Neuronal stem cell (in vitro differentiated cells): ENCODE measurements around the gene TAS2R41.

Experiments
- DNase-seq: peaks from one replicate; pipeline ENCODE4 v3.0.0-alpha.2; 2013; ENCODE audit warnings: low spot score
- H2AFZ ChIP-seq: one replicate; pipeline ENCODE4 v1.6.1; 2013; ENCODE audit warnings: mild to moderate bottlenecking, low read length, inconsistent platforms
- H2AK5ac ChIP-seq: 2 replicates; pipeline ENCODE4 v1.6.1; 2013; ENCODE audit warnings: low read depth, mild to moderate bottlenecking, inconsistent platforms, low read length, moderate library complexity, mixed read lengths
- H2BK120ac ChIP-seq: 2 replicates; pipeline ENCODE4 v1.6.1; 2013; ENCODE audit warnings: low read depth, mild to moderate bottlenecking, inconsistent platforms, low read length, moderate library complexity, mixed read lengths
- H2BK12ac ChIP-seq: one replicate; pipeline ENCODE4 v1.6.1; 2013; ENCODE audit warnings: low read length, inconsistent platforms
- H2BK15ac ChIP-seq: 2 replicates; pipeline ENCODE4 v1.6.1; 2013; ENCODE audit warnings: mild to moderate bottlenecking, low read length, inconsistent platforms, mixed read lengths
- H2BK5ac ChIP-seq: one replicate; pipeline ENCODE4 v1.6.1; 2013; ENCODE audit warnings: inconsistent platforms, mild to moderate bottlenecking, low read length, moderate library complexity
- H3K14ac ChIP-seq: one replicate; pipeline ENCODE4 v1.6.1; 2013; ENCODE audit warnings: low read length, inconsistent platforms
- H3K18ac ChIP-seq: 2 replicates; pipeline ENCODE4 v1.6.1; 2013; ENCODE audit warnings: low read length, inconsistent platforms
- H3K23ac ChIP-seq: 2 replicates; pipeline ENCODE4 v1.6.1; 2013; ENCODE audit warnings: low read depth, mild to moderate bottlenecking, mixed read lengths, low read length, inconsistent platforms; ENCODE audit not compliant: poor library complexity
- H3K27ac ChIP-seq: replicated peaks from 3 replicates; pipeline ENCODE4 v1.5.1; 2013; ENCODE audit warnings: low read length, inconsistent platforms
- H3K27me3 ChIP-seq, 3 experiments: 2 replicates each; pipeline ENCODE4 v1.6.1; 2013; ENCODE audit warnings: low read length in 3 of 3, mild to moderate bottlenecking in 2 of 3, inconsistent platforms in 1 of 3, low read depth in 1 of 3, mixed read lengths in 1 of 3, moderate library complexity in 1 of 3; ENCODE audit not compliant: control insufficient read depth in 3 of 3, insufficient read depth in 3 of 3
- H3K36me3 ChIP-seq, 2 donors: replicated peaks in 1 of 2; 2 replicates each; pipeline ENCODE4 v1.6.1; 2013; ENCODE audit warnings: low read length in 2 of 2; ENCODE audit not compliant: control insufficient read depth in 2 of 2, insufficient read depth in 2 of 2
- H3K4ac ChIP-seq: 2 replicates; pipeline ENCODE4 v1.6.1; 2013; ENCODE audit warnings: inconsistent platforms, mild to moderate bottlenecking, low read length, moderate library complexity
- H3K4me1 ChIP-seq, 2 donors: 1 replicate in 1 of 2; 2 replicates in 1 of 2; pipeline ENCODE4 v1.6.1; 2013; ENCODE audit warnings: low read length in 2 of 2, low read depth in 1 of 2; ENCODE audit not compliant: control insufficient read depth in 2 of 2, insufficient read depth in 1 of 2
- H3K4me2 ChIP-seq: one replicate; pipeline ENCODE4 v1.6.1; 2013; ENCODE audit warnings: mild to moderate bottlenecking, low read length, inconsistent platforms; ENCODE audit not compliant: insufficient read depth, poor library complexity, severe bottlenecking
- H3K4me3 ChIP-seq, 2 donors: 2 replicates each; pipeline ENCODE4 v1.5.1; 2013; ENCODE audit warnings: low read length in 2 of 2, mild to moderate bottlenecking in 2 of 2, inconsistent platforms in 1 of 2, moderate library complexity in 1 of 2
- H3K79me1 ChIP-seq: one replicate; pipeline ENCODE4 v1.6.1; 2013; ENCODE audit warnings: low read depth, mild to moderate bottlenecking, inconsistent platforms, low read length, moderate library complexity
- H3K9ac ChIP-seq: one replicate; pipeline ENCODE4 v1.6.1; 2013; ENCODE audit warnings: mild to moderate bottlenecking, low read depth, low read length, inconsistent platforms; ENCODE audit not compliant: poor library complexity
- H3K9me3 ChIP-seq, 2 donors: replicated peaks in 1 of 2; 2 replicates each; pipeline versions ENCODE3 to v1.6.1; 2013; ENCODE audit warnings: low read length in 2 of 2, mild to moderate bottlenecking in 2 of 2, inconsistent platforms in 1 of 2, low read depth in 1 of 2, mixed read lengths in 1 of 2, moderate library complexity in 1 of 2; ENCODE audit not compliant: control insufficient read depth in 2 of 2, insufficient read depth in 1 of 2
- H4K8ac ChIP-seq: one replicate; pipeline ENCODE4 v1.6.1; 2013; ENCODE audit warnings: low read depth, mild to moderate bottlenecking, inconsistent platforms, low read length, moderate library complexity
- H4K91ac ChIP-seq: one replicate; pipeline ENCODE4 v1.6.1; 2013; ENCODE audit warnings: low read length, low read depth, mild to moderate bottlenecking, inconsistent platforms; ENCODE audit not compliant: poor library complexity
- whole genome bisulfite sequencing, 2 donors: extraction: QIAGEN DNeasy Blood & Tissue Kit; methylation state at CpG; one replicate each; pipeline ENCODE4 v1.1.7; 2013; ENCODE audit warnings: missing lambda C conversion rate in 2 of 2, mixed read lengths in 1 of 2; ENCODE audit not compliant: insufficient read length in 2 of 2, insufficient replicate concordance in 1 of 2; ENCODE audit errors: extremely low coverage in 2 of 2; 5-methylcytosine and 5-hydroxymethylcytosine counted together

The TAS2R41 gene

GRCh38 chr7:143459359-143459758 lies 18.3 kb upstream of the TAS2R41 start:
- DNase-seq, result no peak
- Histone ChIP-seq H2BK12ac (no peak overlapping the region), H2BK120ac (no peak overlapping the region), H3K4me2 (no peak overlapping the region), H3K18ac (no peak overlapping the region), H4K8ac (no peak overlapping the region), H3K9me3 (peaks cover 0 to 1% of the 10 kb centered on the region in 2 donors), H3K27me3 (no peaks in the 10 kb centered on the region), H3K4me1 (no peaks in the 10 kb centered on the region), H3K4me3 (no peak overlapping the region), H2AFZ (no peak overlapping the region), H3K36me3 (no peaks in the 10 kb centered on the region), H3K27ac (no peak overlapping the region), H3K23ac (no peak overlapping the region), H3K79me1 (no peaks in the 10 kb centered on the region), H2AK5ac (no peak overlapping the region), H3K9ac (no peak overlapping the region), H3K4ac (no peak overlapping the region), H2BK15ac (no peak overlapping the region), H4K91ac (no peak overlapping the region), H3K14ac (no peak overlapping the region), H2BK5ac (no peak overlapping the region)
- no CpG with 5 or more reads among the region's 1 CpG for WGBS, 2 donors

- WGBS, 2 donors, result no CpG with 5 or more reads among the region's 4 CpGs
- Histone ChIP-seq H3K36me3 (no peaks in the 10 kb centered on the region), H3K4me1 (no peaks in the 10 kb centered on the region)
These were observed 17.2 kb upstream of the TAS2R41 start for GRCh38 chr7:143460271-143460979.

GRCh38 chr7:143462045-143462444 lies 15.6 kb upstream of the TAS2R41 start:
- no peak overlapping the region for H2BK5ac ChIP-seq
- H3K4me2 ChIP-seq, result no peak overlapping the region
- H2BK12ac ChIP-seq, result no peak overlapping the region
- no peak overlapping the region for H4K8ac ChIP-seq
- WGBS, 2 donors, result no CpG with 5 or more reads among the region's 3 CpGs
- no peaks in the 10 kb centered on the region for H3K36me3 ChIP-seq
- no peak overlapping the region for H3K4ac ChIP-seq
- H3K14ac ChIP-seq, result no peak overlapping the region
- H3K79me1 ChIP-seq, result no peaks in the 10 kb centered on the region
- no peak overlapping the region for H3K27ac ChIP-seq
- H2AK5ac ChIP-seq, result no peak overlapping the region
- no peak overlapping the region for H3K18ac ChIP-seq
- H2BK120ac ChIP-seq, result no peak overlapping the region
- peaks cover 0 to 1% of the 10 kb centered on the region in 2 donors for H3K9me3 ChIP-seq
- no peak overlapping the region for H4K91ac ChIP-seq
- H3K23ac ChIP-seq, result no peak overlapping the region
- DNase-seq, result no peak
- no peak overlapping the region for H3K9ac ChIP-seq
- no peaks in the 10 kb centered on the region for H3K4me1 ChIP-seq
- H3K27me3 ChIP-seq, result no peaks in the 10 kb centered on the region
- no peak overlapping the region for H2AFZ ChIP-seq
- no peak overlapping the region for H3K4me3 ChIP-seq
- H2BK15ac ChIP-seq, result no peak overlapping the region

More at GRCh38 chr7:143460271-143460979, 17.2 kb upstream of the TAS2R41 start:
- no peak overlapping the region for H3K9ac ChIP-seq
- no peak overlapping the region for H3K14ac ChIP-seq
- H2BK5ac ChIP-seq, result no peak overlapping the region
- H3K23ac ChIP-seq, result no peak overlapping the region
- H2BK12ac ChIP-seq, result no peak overlapping the region
- no peak overlapping the region for H2AK5ac ChIP-seq
- no peak overlapping the region for H4K91ac ChIP-seq
- H4K8ac ChIP-seq, result no peak overlapping the region
- H3K79me1 ChIP-seq, result no peaks in the 10 kb centered on the region
- H3K27ac ChIP-seq, result no peak overlapping the region
- no peak overlapping the region for H2AFZ ChIP-seq
- H3K4ac ChIP-seq, result no peak overlapping the region
- H3K18ac ChIP-seq, result no peak overlapping the region
- no peak overlapping the region for H2BK120ac ChIP-seq
- peaks cover 0 to 1% of the 10 kb centered on the region in 2 donors for H3K9me3 ChIP-seq
- DNase-seq, result no peak
- no peak overlapping the region for H3K4me3 ChIP-seq
- no peak overlapping the region for H2BK15ac ChIP-seq
- H3K27me3 ChIP-seq, result no peaks in the 10 kb centered on the region
- H3K4me2 ChIP-seq, result no peak overlapping the region

GRCh38 chr7:143463556-143463955 lies 14.1 kb upstream of the TAS2R41 start:
- H3K4me1 ChIP-seq, result no peaks in the 10 kb centered on the region
- no peaks in the 10 kb centered on the region for H3K27me3 ChIP-seq
- H3K4ac ChIP-seq, result no peak overlapping the region
- no peak overlapping the region for H3K9ac ChIP-seq
- H2AK5ac ChIP-seq, result no peak overlapping the region
- H3K4me3 ChIP-seq, result no peak overlapping the region
- no peaks in the 10 kb centered on the region for H3K36me3 ChIP-seq
- H2BK15ac ChIP-seq, result no peak overlapping the region
- H3K9me3 ChIP-seq, result peaks cover 0 to 1% of the 10 kb centered on the region in 2 donors
- H4K91ac ChIP-seq, result no peak overlapping the region
- H3K18ac ChIP-seq, result no peak overlapping the region
- H3K79me1 ChIP-seq, result no peaks in the 10 kb centered on the region
- H3K23ac ChIP-seq, result no peak overlapping the region
- no peak for DNase-seq
- H4K8ac ChIP-seq, result no peak overlapping the region
- H2BK120ac ChIP-seq, result no peak overlapping the region
- H2BK12ac ChIP-seq, result no peak overlapping the region
- no peak overlapping the region for H2BK5ac ChIP-seq
- H3K14ac ChIP-seq, result no peak overlapping the region
- H3K27ac ChIP-seq, result no peak overlapping the region
- no peak overlapping the region for H3K4me2 ChIP-seq
- H2AFZ ChIP-seq, result no peak overlapping the region
